ENCODE measurements around the gene CDKAL1. TPM values are rescaled to one million over a fixed set of nuclear protein-coding genes. Genes with fewer than 3 reads are reported as not detected.

Gene CDKAL1
- total RNA-seq, 1 experiment from 2014 or later, result 22.3 TPM

DNA sequence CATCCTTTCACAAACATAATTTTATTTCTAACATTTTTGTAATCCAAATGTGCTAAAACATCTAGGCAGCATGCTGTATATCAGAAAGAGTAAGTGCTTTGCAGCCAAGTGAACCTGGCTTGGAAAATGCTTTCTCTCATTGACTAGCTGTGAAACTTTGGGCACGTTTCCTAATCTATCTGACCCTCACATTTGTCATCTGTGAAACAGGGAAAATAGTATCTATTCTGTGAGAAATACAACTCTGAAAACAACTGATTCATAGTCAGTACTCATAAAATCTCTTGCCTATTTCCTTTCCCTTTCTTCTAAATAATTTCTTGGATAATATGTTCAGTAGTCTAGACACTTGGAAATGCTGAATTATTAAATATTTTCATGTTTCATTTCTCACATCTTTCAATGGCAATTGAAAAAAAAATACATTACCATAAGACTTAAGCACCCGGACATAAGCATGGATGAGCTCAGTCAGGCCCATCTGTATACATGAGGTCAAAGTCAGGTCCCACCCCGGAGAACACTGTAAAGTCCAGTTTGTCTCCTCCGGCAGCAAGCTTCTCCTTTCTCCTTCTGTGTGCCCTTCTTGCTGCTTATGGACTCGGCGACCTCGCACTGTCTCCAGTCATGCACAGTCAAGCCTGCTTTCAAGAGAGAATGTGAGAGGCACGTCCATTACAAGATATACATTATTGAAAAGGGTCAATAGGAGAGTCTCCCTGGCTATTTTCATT lies 604.2 kb downstream of the CDKAL1 start:
- DNase-seq (ENCODE audit: low read depth), result no peak

DNA sequence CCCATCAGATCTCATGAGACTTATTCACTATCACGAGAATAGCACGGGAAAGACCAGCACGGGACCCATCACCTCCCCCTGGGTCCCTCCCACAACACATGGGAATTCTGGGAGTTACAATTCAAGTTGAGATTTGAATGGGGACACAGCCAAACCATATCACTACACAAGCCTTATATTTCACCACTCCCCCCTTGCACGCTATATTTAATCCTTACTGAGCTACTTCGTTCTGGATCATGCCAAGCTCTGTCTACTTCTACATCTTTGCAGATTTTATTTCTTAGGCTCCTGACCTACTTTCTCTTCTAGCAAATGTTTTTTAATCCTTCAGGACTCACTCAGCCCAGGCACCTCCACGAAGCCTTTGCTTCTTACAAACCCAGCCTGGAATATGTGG lies 606.7 kb downstream of the CDKAL1 start:
- DNase-seq (ENCODE audit: low read depth), result no peak

DNA sequence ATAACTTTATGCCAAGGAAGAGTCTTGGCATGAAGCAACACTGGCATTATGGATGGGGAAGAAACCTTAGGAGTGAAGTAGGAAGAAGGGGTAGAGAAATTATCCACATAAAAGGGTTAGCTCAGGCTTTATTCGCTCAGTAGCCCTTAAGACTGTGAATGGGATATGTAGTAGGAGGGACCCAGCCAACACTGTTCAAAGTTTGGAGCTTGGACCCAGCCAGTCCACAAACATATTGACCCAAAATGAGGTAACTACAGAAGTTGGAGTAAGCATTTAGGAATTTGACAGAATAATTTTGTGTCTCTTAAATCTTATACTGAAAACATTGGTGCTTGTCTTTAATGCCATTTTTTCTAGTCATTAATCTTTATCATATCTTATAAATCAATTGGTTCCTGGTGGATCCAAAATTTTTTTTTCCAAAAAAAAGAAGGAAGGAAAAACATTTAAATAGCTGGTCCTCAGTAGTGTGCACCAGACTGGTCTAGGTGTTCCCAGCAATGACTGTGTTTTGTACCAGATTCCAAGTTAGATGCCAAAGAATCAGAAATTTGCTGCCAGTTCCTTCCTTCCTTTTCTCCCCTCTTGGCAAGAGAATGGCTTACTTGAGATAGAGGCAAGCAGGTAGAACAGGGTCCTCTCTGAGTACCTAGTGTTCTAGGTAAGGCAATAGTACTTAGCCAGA lies 607.5 kb downstream of the CDKAL1 start:
- no peak for DNase-seq (ENCODE audit: low read depth)

DNA sequence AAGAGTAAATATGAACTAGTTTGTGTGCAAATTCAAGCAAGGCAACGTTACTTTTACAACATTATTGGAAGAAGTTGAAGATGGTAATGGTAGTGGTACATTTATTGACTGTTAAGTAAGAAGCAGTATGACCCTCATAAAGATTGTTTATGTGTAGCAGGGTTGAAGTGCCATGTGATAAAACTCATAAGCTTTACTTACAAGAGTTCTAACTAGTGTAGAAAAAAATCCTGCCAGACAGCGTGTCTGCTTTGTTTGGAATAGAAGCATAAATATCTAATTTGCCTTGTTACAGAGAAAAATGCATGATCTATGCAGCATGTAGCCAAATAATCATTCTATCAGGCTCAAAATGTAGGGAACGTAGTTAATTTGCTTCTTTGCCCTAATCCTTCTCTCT lies 608.5 kb downstream of the CDKAL1 start:
- no peak for DNase-seq (ENCODE audit: low read depth)

DNA sequence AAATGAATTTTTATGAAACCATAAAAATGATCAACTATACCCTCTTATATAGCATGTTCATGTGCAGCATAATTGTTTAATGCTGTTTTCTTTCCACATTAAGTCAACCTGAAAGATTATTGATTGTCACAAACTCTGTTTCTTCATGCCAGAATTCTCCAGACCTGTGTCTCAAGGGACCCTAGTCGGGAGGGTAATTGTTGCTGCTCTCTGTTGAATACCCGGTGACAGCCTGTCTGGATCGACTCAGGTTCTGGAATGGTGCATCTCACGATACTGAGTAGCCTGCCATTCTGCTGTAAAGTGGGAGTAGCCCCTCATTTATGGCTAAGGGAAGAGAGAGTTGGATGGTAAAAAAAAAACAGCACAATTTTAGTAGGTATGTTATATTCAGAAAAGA lies 609.4 kb downstream of the CDKAL1 start:
- no peak for DNase-seq (ENCODE audit: low read depth)

DNA sequence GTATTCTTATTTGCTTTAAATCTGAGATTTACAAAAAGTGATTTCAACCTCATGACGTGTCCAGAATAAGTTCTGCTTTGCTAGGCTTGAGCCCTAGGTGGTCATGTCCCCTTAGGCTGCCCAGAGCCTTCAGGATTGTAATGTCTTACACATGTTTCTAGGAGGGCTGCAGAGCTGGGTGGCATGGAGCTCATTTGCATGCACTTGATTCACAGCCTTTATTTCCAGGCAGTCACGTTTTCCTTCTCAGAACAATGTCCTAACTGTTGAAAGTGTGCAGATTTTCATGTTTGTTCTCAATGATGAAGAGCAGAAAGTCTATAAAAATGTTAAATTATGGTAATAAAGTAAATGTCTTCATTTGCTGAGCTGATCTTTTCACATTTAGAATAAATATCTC lies 610.7 kb downstream of the CDKAL1 start:
- DNase-seq (ENCODE audit: low read depth), result no peak

DNA sequence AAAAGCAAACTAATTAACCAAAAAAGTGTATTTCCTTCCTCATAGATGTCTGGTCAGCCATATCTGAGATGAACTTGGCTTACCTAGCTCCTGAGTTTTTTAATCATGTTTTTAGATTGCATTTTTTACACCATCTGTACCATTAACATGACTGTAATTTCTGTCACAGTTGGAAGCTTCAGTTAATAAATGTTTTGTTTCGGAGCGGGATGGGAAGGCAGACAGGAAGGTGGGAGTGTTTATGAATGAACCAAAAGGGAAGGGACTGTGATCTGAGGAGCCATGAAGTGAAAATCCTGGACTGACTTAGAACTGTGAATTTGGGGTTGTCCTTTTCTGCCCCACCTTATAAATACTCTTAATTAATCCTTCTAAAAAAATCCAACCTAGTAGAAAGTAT lies 613.7 kb downstream of the CDKAL1 start:
- DNase-seq (ENCODE audit: low read depth), result no peak

DNA sequence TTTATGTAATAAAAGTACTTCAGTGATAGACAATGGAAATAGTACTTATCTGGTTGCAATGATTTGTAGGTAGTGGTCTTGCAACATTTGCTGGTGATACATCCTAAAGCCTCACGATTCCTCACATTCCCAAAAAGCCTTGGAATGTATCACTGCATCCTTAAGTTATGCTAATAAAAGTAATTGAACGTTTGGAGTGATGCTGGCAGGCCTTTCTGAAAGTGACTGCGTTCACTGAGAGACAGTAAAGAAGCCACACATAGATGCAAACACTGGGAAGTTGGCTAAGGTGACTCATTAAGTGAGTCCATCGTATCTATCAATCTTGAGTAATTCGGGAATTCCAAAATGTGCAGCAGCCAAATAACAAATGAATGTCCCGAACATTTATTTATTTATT lies 615.2 kb downstream of the CDKAL1 start:
- peak; percentile 63 for DNase-seq (ENCODE audit: low read depth)

DNA sequence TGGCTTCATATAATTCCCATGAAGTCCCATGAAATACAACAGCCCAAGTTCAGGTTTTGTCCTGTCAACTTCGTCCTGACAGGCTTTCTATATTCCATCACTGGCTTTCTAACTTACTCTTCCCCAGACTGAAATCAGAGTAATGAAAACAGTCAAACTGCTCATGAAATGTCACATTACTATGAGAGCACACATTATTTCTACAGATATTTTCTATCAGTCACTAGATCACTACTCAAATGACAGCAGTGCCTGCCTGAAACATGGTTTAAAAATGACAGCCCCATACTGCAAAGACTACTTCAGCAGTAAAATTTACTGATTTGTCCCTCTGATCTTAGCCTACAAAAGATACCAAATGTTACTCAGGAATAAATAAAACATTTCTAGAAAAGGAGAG lies 616.4 kb downstream of the CDKAL1 start:
- DNase-seq (ENCODE audit: low read depth), result no peak

DNA sequence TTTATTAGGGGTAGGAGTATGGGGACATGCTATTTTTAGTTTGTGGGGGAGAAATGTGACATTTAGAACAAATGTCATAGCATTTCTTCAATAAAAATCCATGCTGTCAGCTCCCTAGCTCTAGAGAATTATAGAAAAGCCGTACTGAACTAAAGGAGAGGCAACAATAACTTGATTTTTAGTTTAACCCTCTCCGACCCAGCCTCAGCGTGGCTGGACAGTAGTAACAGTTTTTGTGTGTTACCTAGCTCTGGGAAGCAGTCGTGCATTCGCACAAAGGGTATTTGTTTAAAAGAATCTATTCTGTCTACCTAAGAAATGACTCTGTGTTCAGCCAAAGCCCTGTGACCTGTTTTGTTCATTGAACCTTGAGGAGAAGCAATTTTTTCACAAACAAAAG lies 616.9 kb downstream of the CDKAL1 start:
- DNase-seq (ENCODE audit: low read depth), result no peak

DNA sequence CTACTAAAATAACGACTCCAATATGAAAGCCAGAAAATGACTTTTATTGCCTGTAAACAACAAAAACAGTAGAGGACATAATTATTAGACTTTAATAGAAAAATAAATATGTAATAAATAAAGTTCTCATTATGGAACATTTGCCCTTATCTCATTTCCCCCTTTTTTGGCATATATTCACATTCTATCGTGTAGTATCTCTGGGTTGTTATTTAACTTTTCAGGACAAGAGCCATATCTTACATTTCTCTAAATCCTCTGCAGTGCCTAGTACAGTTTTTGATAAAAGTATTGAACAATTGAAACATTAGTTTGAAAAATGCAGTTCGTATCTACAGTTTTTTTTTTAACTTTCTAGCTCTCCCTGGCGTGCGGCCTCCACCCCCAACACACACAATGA lies 617.3 kb downstream of the CDKAL1 start:
- no peak for DNase-seq (ENCODE audit: low read depth)

DNA sequence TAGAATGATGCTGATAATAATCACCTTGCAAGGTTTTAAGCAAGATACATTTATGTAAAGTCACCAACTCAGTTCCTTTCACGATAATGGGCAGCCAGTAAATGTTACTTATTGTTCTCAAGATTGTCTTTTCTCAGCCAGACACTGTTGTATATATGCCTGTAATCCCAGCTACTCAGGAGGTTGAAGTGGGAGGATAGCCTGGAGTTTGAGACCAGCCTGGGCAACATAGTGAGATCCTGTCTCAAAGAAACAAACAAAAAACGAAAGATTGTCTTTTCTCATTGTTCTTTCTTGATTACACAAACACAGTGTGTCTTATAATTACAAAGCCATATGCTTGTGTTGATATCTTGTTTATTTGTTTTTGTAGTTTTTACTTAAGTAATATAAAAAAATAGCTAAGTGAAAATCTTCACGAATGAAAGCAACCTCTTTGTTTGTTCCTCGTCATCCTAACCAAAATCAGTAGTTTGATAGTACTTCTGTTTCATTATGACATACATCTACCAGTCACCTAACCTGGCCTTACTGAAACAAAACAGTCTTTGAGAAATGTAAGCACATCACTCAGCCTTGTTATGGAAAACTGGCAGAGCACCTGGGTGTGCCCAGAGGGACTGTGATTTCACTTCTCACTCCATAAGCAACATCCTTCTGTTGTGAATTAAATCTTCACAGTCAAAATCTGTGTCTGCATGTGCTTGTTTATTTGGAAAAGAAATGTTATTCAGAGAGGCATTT lies 623.1 kb downstream of the CDKAL1 start:
- DNase-seq (ENCODE audit: low read depth), result no peak

DNA sequence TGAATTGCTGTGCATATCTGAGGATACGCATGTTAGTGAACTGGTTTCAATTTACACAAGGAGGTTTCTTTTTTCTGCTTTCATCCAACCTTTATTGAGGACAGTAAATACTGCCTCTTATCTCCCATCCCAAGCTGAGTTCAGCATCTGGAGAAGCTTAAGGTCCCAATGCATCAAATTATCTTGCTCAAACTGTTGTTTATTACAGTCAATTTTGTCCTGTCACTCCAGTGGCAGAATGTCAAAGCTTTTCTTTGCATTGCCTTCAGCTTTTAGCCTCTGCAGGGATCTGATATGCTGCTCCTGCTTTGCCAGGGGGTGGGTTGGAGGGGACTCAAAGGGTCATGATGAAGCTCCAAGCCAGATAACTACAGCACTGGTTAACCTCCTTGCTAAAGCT lies 623.9 kb downstream of the CDKAL1 start:
- DNase-seq (ENCODE audit: low read depth), result no peak

DNA sequence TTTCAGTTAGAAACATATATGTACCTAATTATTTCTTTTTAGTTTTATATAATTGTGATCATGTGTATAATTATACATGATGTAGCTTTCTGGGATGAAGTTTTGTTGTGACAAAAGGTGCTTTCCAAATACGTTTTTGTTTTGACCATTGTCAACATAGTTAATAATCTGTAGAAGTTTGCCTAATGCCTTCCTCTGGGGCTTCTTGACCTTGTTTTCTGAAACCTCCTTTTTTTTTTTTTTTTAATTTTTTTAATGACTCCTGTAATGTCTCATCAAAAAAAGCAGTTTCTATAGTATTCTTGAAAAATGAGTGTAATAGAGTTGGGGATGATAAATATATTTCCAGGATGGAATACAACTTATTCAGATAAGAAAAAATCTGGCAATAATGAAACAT lies 624.6 kb downstream of the CDKAL1 start:
- DNase-seq (ENCODE audit: low read depth), result no peak

DNA sequence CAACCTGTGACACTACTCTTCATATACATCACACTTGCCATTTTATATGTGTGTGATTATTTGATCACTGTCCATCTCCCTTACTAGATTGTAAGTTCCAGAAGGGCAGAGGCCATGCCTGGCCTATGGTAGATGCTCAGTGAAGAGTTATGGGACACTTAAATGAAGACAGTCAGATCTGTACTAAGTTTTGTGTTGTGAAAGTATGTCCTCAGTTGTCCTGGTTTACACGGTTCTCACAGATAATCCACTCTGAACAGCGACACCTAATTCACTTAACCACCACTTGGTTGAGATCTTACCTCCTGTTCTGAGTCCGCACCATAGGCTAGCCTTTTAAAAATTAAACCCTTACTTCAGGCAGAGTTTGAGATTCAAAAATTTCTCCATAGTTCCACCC lies 625.2 kb downstream of the CDKAL1 start:
- no peak for DNase-seq (ENCODE audit: low read depth)

DNA sequence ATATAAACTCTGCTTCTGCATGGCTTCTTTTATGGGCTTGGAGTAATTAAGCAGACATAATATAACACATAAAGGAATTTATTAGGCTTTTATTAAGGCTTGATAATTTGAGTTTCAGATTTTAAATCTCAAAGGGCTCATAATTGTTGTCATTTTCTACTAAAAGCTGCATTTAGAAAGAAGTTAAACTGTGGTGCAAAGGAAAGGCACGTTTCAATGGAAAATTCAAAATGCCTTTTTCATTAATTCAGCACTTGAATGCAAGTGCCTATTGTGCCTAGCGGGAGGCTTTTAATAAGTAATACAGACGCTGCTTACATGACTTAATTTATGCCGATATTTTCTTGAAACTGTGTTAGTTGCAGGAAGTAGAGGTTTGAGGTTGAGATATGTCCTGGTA lies 627.5 kb downstream of the CDKAL1 start:
- no peak for DNase-seq (ENCODE audit: low read depth)

DNA sequence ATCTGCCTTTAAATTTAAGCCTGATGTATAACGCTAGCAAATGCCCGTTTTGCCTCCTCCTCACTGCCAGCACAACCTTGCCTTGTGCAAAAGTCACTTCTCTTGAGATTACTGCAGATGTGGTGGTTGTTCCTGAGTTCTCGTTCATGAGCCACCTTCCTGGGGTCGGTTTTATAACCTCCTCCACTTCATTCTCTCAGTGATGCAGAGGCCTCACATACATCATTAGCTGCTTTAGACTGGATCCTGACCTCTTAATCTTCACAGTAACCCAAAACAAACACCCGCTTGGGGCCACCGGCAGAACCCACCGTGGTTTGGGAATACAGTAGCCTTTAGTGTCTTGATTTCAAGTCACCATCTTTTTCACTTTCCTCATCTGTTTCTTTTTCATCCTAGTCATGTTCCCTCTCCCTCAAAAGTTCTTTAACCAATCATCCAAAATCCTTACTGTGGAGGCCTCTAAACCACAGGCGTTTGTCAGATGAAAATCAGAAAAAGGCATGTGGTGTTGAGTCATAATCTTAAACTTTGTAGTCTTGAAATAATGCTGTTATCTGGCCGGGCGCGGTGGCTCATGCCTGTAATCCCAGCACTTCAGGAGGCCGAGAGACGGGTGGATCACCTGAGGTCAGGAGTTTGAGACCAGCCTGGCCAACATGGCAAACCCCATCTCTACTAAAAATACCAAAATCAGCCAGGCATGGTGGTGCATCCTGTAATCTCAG lies 629.0 kb downstream of the CDKAL1 start:
- DNase-seq (ENCODE audit: low read depth), result peak; percentile 90

DNA sequence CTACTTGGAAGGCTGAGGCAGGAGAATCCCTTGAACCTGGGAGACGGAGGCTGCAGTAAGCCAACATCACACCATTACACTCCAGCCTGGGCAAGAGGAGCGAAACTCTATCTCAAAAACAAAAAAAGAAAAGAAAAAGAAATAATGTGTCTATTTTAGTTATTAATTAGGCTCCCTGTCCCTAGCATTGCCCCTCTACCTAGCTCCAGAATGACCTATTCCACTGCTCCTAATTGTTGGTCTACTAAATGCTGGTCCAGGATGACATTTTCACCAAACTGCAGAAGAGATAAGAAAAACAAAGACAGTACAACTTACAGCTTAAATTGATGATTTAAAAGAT lies 629.6 kb downstream of the CDKAL1 start:
- no peak for DNase-seq (ENCODE audit: low read depth)

DNA sequence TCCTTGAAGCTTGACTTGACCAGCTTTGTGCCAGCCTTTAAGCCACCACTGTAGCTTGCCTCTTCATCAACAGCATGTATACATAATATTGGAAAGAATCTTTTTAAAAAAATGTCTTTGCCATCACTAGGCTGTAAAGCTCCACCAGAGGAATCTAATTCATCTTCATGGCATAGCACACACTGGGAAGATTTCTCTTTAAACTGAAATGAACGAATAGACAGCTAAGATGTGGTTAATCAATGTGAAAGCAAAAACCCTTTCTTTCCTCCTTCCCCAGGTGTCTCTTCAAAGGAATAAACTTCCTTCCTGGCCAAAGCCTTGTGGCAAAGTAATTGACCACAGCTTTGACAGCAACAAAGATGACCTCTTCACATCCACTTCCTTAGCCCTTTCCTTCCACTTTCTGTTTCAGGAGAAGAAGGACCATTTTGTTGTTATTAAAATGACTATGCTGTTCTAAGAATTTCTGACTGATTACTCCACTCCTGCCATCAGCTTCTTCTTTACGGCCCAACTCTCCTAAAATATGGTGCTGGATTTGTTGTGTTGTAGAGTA lies 630.6 kb downstream of the CDKAL1 start:
- DNase-seq (ENCODE audit: low read depth), result peak; percentile 86

DNA sequence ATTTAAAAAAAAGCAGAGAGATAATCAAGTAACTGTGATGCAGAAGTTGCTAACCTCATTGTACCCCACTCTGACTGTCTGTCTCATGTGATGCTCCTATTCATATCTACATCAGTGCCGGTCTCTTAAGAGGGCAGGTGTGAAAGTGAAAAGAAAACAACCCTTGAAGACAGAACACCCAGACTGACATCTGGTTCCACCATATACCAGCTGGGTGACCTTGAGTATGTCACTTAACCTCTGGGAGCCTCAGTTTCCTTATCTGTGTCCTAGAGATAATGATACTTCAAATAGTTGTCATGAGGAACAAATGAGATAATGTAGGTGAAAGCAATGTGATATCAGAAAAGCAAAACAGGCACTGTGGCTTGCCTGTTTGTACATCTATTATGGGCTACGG lies 632.5 kb downstream of the CDKAL1 start:
- no peak for DNase-seq (ENCODE audit: low read depth)

DNA sequence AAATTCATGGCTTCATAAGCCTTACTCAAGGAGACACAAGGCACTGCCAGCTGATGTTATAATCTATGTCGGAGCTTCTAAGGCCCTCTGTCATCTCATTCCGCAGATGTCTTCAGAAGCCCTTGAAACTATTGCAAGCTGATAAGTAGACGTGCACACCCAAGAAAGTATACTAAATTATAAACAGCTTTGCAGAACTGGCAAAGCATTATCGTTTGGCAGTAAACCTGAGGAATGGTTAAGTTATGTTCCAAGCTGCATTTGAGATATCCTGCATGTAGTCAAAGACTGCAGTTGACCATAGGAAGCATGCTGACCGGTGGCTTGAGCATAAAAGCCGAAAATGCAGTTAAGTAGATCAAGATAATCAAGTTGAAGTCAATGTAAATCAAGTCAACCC lies 633.5 kb downstream of the CDKAL1 start:
- DNase-seq (ENCODE audit: low read depth), result no peak

DNA sequence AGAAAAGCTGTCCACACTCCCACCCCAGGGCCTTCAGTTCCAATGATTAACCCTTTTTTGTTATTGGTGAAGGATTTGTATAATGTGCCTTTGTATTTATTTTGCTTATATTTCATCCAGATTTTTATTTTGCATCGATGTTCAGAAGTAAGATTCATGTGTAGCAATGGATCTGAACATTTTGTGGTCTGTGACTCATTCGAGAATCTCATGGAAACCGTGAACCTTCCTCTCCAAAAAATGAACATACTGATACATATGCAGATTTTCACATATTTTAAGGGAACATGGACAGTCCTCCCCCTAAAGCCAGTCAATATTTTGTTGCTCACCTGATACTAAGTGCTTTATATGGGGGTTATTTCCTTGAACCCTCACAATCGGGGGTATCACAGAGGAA lies 637.5 kb downstream of the CDKAL1 start:
- DNase-seq (ENCODE audit: low read depth), result peak; percentile 25

Data from RPMI7951 (cell line).